ENCODE results near the gene FRAS1.

- no peak for TF ChIP-seq CTCF (IDR thresholded peaks at IDR 0.05)
- TF ChIP-seq POLR2A (IDR thresholded peaks at IDR 0.05): no peak
These were observed 153.7 kb downstream of the FRAS1 start for GRCh38 chr4:78210694-78211410.

Data from prostate gland (tissue), 2 donors.